WTC11 (cell line): ENCODE results near the gene TRPC1. TPM values are rescaled to one million over a fixed set of nuclear protein-coding genes. Genes with fewer than 3 reads are reported as not detected.
A peak's percentile ranks its signal among the peaks of the same experiment; 100 is the strongest.

Experiments used
- ATAC-seq: fragments of 200-7000 bp; cut with Tn5 transposase; 2 replicates; pipeline ENCODE4 v1.10.0; 2021; ENCODE audit warnings: mild to moderate bottlenecking, moderate library complexity
- CTCF ChIA-PET: fragments of 300-600 bp; sonication (Branson Sonifier 250); formaldehyde crosslinking; loops from one replicate; lab custom pipeline; 2021; ENCODE audit warnings: antibody characterized with exemption; lab: Charles Lee
- POLR2A ChIA-PET: fragments of 350-600 bp; sonication (Branson Sonifier 250); formaldehyde crosslinking; loops from one replicate; lab custom pipeline; 2021; ENCODE audit warnings: antibody characterized with exemption; lab: Charles Lee
- DNase-seq: peaks from one replicate; pipeline ENCODE4 v3.0.0; 2021; ENCODE audit warnings: low spot score
- H3K27ac Mint-ChIP-seq: 2 replicates; pipeline ENCODE4 v1.8.0; 2021; ENCODE audit warnings: mixed read lengths
- H3K27me3 Mint-ChIP-seq: 2 replicates; pipeline ENCODE4 v1.8.0; 2021; ENCODE audit warnings: low read depth, mild to moderate bottlenecking, moderate library complexity, mixed read lengths
- H3K36me3 Mint-ChIP-seq: 2 replicates; pipeline ENCODE4 v1.8.0; 2021; ENCODE audit warnings: mixed read lengths
- H3K4me1 Mint-ChIP-seq: 2 replicates; pipeline ENCODE4 v1.8.0; 2022; ENCODE audit warnings: mixed read lengths
- H3K4me3 Mint-ChIP-seq: 2 replicates; pipeline ENCODE4 v1.8.0; 2021; ENCODE audit warnings: mild to moderate bottlenecking, moderate library complexity, mixed read lengths
- H3K9me3 Mint-ChIP-seq: 2 replicates; pipeline ENCODE4 v1.8.0; 2021; ENCODE audit warnings: mixed read lengths
- ATF2 ChIP-seq: sonication (generic); formaldehyde crosslinking; IDR thresholded peaks from 2 replicates; pipeline ENCODE4 v1.8.1; 2022; ENCODE audit warnings: low read depth, missing genetic modification reagents, borderline replicate concordance
- ATF3 ChIP-seq: sonication (generic); formaldehyde crosslinking; conservative IDR thresholded peaks from 2 replicates; pipeline ENCODE4 v1.8.1; 2022; ENCODE audit warnings: mild to moderate bottlenecking, missing genetic modification reagents
- CREB1 ChIP-seq: sonication (generic); formaldehyde crosslinking; IDR thresholded peaks from 2 replicates; pipeline ENCODE4 v1.8.0; 2023; ENCODE audit warnings: mild to moderate bottlenecking, missing genetic modification reagents
- CREM ChIP-seq: sonication (generic); formaldehyde crosslinking; IDR thresholded peaks from 2 replicates; pipeline ENCODE4 v1.8.1; 2022; ENCODE audit warnings: mild to moderate bottlenecking, missing genetic modification reagents, moderate library complexity
- E2F5 ChIP-seq: sonication (generic); formaldehyde crosslinking; IDR thresholded peaks from 2 replicates; pipeline ENCODE4 v1.8.1; 2022; ENCODE audit warnings: mild to moderate bottlenecking, moderate library complexity, missing genetic modification reagents
- ETV6 ChIP-seq: sonication (generic); formaldehyde crosslinking; IDR thresholded peaks from 2 replicates; pipeline ENCODE4 v1.8.1; 2022; ENCODE audit warnings: mild to moderate bottlenecking, missing genetic modification reagents
- FOXP1 ChIP-seq: sonication (generic); formaldehyde crosslinking; IDR thresholded peaks from 2 replicates; pipeline ENCODE4 v1.8.0; 2022; ENCODE audit warnings: missing genetic modification reagents, mild to moderate bottlenecking, moderate library complexity, borderline replicate concordance
- GABPB1 ChIP-seq: sonication (generic); formaldehyde crosslinking; IDR thresholded peaks from 2 replicates; pipeline ENCODE4 v1.8.1; 2023; ENCODE audit warnings: mild to moderate bottlenecking, missing genetic modification reagents
- IRF2 ChIP-seq: sonication (generic); formaldehyde crosslinking; IDR thresholded peaks from 2 replicates; pipeline ENCODE4 v1.8.0; 2022; ENCODE audit warnings: low read depth, missing genetic modification reagents, borderline replicate concordance
- JUN ChIP-seq: sonication (generic); formaldehyde crosslinking; IDR thresholded peaks from 2 replicates; pipeline ENCODE4 v1.8.0; 2023; ENCODE audit warnings: mild to moderate bottlenecking, missing genetic modification reagents
- MXD4 ChIP-seq: fragments of 250-450 bp; sonication (Bioruptor Pico); IDR thresholded peaks from 2 replicates; pipeline ENCODE4 v1.8.0; 2021; ENCODE audit warnings: mild to moderate bottlenecking, moderate library complexity, borderline replicate concordance
- NFE2L1 ChIP-seq: sonication (generic); formaldehyde crosslinking; IDR thresholded peaks from 2 replicates; pipeline ENCODE4 v1.8.1; 2023; ENCODE audit warnings: missing genetic modification reagents
- NFYB ChIP-seq: sonication (generic); formaldehyde crosslinking; conservative IDR thresholded peaks from 2 replicates; pipeline ENCODE4 v1.8.0; 2022; ENCODE audit warnings: low read depth, missing genetic modification reagents
- NR1H2 ChIP-seq: sonication (generic); formaldehyde crosslinking; IDR thresholded peaks from 2 replicates; pipeline ENCODE4 v1.9.0; 2021; ENCODE audit warnings: mild to moderate bottlenecking, moderate library complexity, missing genetic modification reagents
- SMAD4 ChIP-seq: sonication (generic); formaldehyde crosslinking; IDR thresholded peaks from 2 replicates; pipeline ENCODE4 v1.8.0; 2022; ENCODE audit warnings: mild to moderate bottlenecking, missing genetic modification reagents
- TP53 ChIP-seq: sonication (generic); formaldehyde crosslinking; IDR thresholded peaks from 2 replicates; pipeline ENCODE4 v1.8.1; 2023; ENCODE audit warnings: mild to moderate bottlenecking, missing genetic modification reagents
- USF1 ChIP-seq: sonication (generic); formaldehyde crosslinking; IDR thresholded peaks from 2 replicates; pipeline ENCODE4 v1.8.0; 2022; ENCODE audit warnings: mild to moderate bottlenecking, missing genetic modification reagents
- ZBTB43 ChIP-seq: sonication (generic); formaldehyde crosslinking; IDR thresholded peaks from 2 replicates; pipeline ENCODE4 v1.8.1; 2023; ENCODE audit warnings: mild to moderate bottlenecking, missing genetic modification reagents
- ZNF232 ChIP-seq: sonication (generic); formaldehyde crosslinking; IDR thresholded peaks from 2 replicates; pipeline ENCODE4 v1.8.0; 2022; ENCODE audit warnings: mild to moderate bottlenecking, missing genetic modification reagents
- ZNF281 ChIP-seq: sonication (generic); formaldehyde crosslinking; IDR thresholded peaks from 2 replicates; pipeline ENCODE4 v1.8.0; 2023; ENCODE audit warnings: mild to moderate bottlenecking, missing genetic modification reagents
- total RNA-seq: library from RNA; stranded (reverse); gene quantifications from 3 replicates; pipeline ENCODE4 v1.2.3, GENCODE V29; 2021

The TRPC1 gene
- total RNA-seq, 1 experiment from 2014 or later: 13.8 TPM

GRCh38 chr3:142844339-142844977 lies 120.6 kb downstream of the TRPC1 start (continued):
- TF ChIP-seq ZNF281 (no peak), CREM (CRISPR knock-in tag) (no peak), ZNF232 (CRISPR knock-in tag) (no peak), ATF3 (no peak), IRF2 (no peak), NFE2L1 (CRISPR knock-in tag) (no peak), CREB1 (CRISPR knock-in tag) (no peak)

GRCh38 chr3:142846779-142847577 lies 123.1 kb downstream of the TRPC1 start:
- ChIA-PET CTCF (interaction anchor here (1.0 to 1.3 kb wide), 2 partner anchors 10 to 18 kb away, joined by 5 read pairs; no protein-coding TSS in a partner anchor), POLR2A (no interaction called here)
- Mint-ChIP-seq H3K36me3 (peaks cover 13% of the 10 kb centered on the region), H3K9me3 (peaks cover 5% of the 10 kb centered on the region; the same call in 1 of the 2 replicates), H3K4me1 (peaks cover 5% of the 10 kb centered on the region), H3K27me3 (no peaks in the 10 kb centered on the region), H3K4me3 (no peak overlapping the region), H3K27ac (no peak overlapping the region)
- DNase-seq (no peak), ATAC-seq (no peak)
- no peak for TF ChIP-seq SMAD4 (CRISPR knock-in tag)
- peak; percentile 65; the same call in 1 of the 2 replicates for TF ChIP-seq GABPB1 (CRISPR knock-in tag)

GRCh38 chr3:142849148-142849547 lies 125.3 kb downstream of the TRPC1 start:
- peaks cover 13% of the 10 kb centered on the region for H3K36me3 Mint-ChIP-seq
- ChIA-PET POLR2A (no interaction called here), CTCF (no interaction called here)
- peaks cover 5% of the 10 kb centered on the region; the same call in 1 of the 2 replicates for H3K9me3 Mint-ChIP-seq
- DNase-seq: no peak
- no peak overlapping the region for H3K4me3 Mint-ChIP-seq
- no peak for ATAC-seq
- no peaks in the 10 kb centered on the region for H3K27me3 Mint-ChIP-seq
- H3K4me1 Mint-ChIP-seq: peaks cover 11% of the 10 kb centered on the region
- no peak overlapping the region for H3K27ac Mint-ChIP-seq
- TF ChIP-seq USF1 (CRISPR knock-in tag) (no peak), MXD4 (CRISPR knock-in tag) (no peak), JUN (CRISPR knock-in tag) (no peak), NR1H2 (CRISPR knock-in tag) (no peak), E2F5 (CRISPR knock-in tag) (no peak), IRF2 (no peak), NFYB (no peak), ATF3 (no peak), CREB1 (CRISPR knock-in tag) (no peak), TP53 (CRISPR knock-in tag) (no peak), ZNF281 (no peak), FOXP1 (no peak), ATF2 (CRISPR knock-in tag) (no peak), ZBTB43 (no peak), SMAD4 (CRISPR knock-in tag) (no peak), ETV6 (CRISPR knock-in tag) (no peak), ZNF232 (CRISPR knock-in tag) (no peak)
